ENCODE results near the gene TTC23L.
"Not testable (repeated sequence)": the region's sequence is repeated elsewhere in the genome, so short reads cannot be mapped to it uniquely, and the experiment has no call there.

TTC23L gene

DNA sequence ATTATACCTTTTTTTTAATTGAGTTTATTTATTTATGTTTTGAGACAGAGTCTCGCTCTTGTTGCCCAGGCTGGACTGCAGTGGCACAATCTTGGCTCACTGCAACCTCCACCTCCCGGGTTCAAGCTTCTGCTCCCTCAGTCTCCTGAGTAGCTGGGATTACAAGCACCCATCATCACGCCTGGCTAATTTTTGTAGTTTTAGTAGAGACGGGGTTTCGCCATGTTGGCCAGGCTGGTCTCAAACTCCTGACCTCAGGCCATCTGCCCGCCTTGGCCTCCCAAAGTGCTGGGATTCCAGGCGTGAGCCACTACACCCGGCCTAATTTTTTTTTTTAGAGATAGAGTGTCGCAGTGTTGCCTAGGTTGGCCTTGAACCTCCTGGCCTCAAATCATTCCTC lies 84.3 kb downstream of the TTC23L start:
- DNase-seq (ENCODE audit: low spot score) = not testable (repeated sequence)

DNA sequence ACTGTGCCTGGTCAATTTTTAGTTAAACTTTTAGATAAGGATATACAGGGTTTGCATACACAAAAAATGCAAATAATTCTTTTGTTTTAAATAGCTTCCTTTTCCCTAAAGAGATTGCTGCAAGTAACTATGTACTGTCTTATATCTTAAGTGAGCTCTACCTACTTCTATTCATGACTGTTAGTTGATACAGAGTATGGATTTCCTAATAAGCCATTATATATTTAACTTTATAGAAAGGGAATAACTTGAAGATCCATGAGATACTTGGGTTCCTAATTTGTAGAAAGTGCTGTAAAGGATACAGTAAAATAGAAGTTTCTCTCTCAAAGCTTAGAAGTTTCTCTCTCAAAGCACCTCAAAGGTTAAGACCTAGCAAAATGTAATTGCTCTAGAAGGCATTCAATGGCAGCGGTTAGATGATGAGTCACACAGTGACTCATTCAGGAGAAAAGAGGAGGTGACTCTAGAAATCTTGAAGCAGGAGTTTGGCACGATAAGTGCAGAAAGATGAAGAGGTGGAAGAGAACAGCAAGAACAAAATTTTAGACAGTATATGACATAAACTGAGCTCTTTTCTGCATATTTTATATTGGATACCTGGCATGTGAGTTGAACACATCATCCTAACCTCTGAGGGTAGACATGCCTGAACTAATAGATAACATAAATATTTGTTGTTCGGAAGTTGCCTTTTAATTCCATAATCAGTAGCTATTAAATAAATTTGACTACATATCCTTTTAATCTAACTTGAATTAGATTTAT lies 84.9 kb downstream of the TTC23L start:
- DNase-seq (ENCODE audit: low spot score) = peak; percentile 67

DNA sequence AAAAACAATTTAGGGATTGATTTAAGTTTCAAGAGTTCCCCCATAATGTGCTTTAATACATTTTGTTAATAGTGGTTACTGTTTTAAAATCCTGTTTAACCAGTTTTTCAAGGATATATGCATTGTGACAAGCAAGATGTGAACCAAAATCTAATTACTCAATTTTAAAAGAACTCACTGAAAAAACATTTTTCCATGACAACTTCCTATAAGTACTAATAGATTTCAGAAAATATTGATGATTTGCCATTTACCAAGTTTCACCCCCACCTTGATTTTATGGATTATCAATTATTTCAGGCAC lies 85.5 kb downstream of the TTC23L start:
- no peak for DNase-seq (ENCODE audit: low spot score)

- no peak for DNase-seq (ENCODE audit: low spot score)
Observed at GRCh38 chr5:34926318-34926888, 87.4 kb downstream of the TTC23L start.

GRCh38 chr5:34927785-34928184 lies 88.8 kb downstream of the TTC23L start:
- DNase-seq (ENCODE audit: low spot score) = no peak

GRCh38 chr5:34928267-34928666 lies 89.3 kb downstream of the TTC23L start:
- DNase-seq (ENCODE audit: low spot score) = no peak

- DNase-seq (ENCODE audit: low spot score) = peak; percentile 99
Observed at GRCh38 chr5:34929134-34929719, 90.3 kb downstream of the TTC23L start, which contains the start of gene DNAJC21. Gene DNAJC21 (plus strand): TSS chr5:34929559. CDS start chr5:34929820, 261 bp downstream.

DNA sequence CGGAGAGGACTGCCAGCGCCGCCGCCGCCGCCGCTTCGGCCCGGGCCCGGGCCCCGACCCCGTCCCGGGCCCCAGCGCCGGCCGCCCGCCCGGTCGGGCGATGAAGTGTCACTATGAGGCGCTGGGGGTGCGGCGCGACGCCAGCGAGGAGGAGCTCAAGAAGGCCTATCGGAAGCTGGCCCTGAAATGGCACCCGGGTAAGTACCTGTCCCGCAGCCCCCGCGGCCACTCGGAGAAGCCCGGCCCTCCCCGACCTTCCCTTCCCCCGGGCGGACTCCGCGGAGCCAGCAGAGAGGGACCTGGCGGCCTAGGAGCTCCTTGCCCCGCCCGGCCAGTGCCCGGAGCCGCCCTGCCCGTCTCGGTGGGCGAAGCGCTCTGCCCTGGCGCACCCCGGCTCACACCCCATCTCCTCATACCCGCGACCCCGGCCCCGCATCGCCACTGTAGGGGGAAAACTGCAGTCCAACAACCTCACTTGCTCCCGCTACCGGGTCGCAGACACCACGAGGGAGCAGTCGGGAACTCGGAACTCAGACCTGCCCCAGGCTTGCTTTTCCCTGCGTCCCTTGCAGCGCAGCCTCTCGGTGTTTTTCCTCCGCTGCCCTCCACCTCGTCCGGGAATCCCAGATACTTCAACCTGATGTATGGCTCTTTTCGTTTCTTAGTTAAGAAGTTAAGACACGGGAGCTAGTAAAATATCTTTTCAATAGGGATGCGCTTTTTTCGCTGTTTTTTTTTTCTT lies 90.9 kb downstream of the TTC23L start:
- DNase-seq (ENCODE audit: low spot score) = peak; percentile 77

GRCh38 chr5:34930462-34930844 lies 91.5 kb downstream of the TTC23L start:
- no peak for DNase-seq (ENCODE audit: low spot score)

GRCh38 chr5:34930870-34931269 lies 91.9 kb downstream of the TTC23L start:
- no peak for DNase-seq (ENCODE audit: low spot score)

DNA sequence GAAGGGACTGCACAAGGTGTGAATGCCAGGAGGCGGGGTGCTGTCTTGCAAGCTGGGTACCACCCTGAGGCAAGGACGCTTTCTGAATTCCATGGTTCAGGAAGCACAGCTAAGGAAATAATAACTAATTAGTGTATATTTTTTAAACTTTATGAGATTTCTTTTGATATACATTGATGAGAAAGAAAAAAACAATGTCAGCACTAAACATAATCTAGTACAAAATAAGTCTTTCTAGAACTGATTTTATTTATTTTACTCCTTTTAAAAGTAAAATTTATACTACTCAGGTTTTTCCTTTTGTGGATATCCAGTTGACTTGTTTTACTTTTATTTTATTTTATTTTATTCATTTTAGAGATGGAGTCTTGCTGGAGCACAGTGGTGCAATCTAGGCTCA lies 94.0 kb downstream of the TTC23L start:
- DNase-seq (ENCODE audit: low spot score) = no peak

GRCh38 chr5:34941936-34942335 lies 103.0 kb downstream of the TTC23L start:
- no peak for DNase-seq (ENCODE audit: low spot score)

DNA sequence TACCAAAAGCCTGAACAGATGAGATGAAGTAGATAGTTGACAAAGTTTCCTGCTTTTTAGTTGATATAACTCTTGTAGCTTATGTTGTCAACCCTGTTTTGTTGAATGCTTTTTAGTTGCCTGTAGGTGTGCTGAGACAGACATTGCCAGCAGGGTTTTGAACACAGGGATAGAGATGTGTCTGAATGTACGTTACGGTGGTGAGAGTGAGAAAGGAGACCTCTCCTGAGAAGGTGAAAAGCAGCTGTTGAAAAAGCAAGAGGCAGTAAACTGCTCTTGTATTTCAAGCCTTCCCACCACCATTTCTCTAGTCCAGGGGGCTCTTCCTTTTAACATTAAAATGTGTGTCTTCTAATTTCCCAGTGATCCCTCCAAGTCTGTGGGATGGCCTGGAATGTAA lies 105.1 kb downstream of the TTC23L start:
- no peak for DNase-seq (ENCODE audit: low spot score)

GRCh38 chr5:34944460-34945047 lies 105.6 kb downstream of the TTC23L start:
- no peak for DNase-seq (ENCODE audit: low spot score)
